WTC11 (cell line): Measurements from ENCODE around the gene CDH6. TPM values are rescaled to one million over a fixed set of nuclear protein-coding genes. Genes with fewer than 3 reads are reported as not detected.

Source experiments
- ATAC-seq: fragments of 200-7000 bp; cut with Tn5 transposase; 2 replicates; pipeline ENCODE4 v1.10.0; 2021; ENCODE audit warnings: mild to moderate bottlenecking, moderate library complexity
- CTCF ChIA-PET: fragments of 300-600 bp; sonication (Branson Sonifier 250); formaldehyde crosslinking; loops from one replicate; lab custom pipeline; 2021; ENCODE audit warnings: antibody characterized with exemption; lab: Charles Lee
- POLR2A ChIA-PET: fragments of 350-600 bp; sonication (Branson Sonifier 250); formaldehyde crosslinking; loops from one replicate; lab custom pipeline; 2021; ENCODE audit warnings: antibody characterized with exemption; lab: Charles Lee
- DNase-seq: peaks from one replicate; pipeline ENCODE4 v3.0.0; 2021; ENCODE audit warnings: low spot score
- H3K27ac Mint-ChIP-seq: 2 replicates; pipeline ENCODE4 v1.8.0; 2021; ENCODE audit warnings: mixed read lengths
- H3K27me3 Mint-ChIP-seq: 2 replicates; pipeline ENCODE4 v1.8.0; 2021; ENCODE audit warnings: low read depth, mild to moderate bottlenecking, moderate library complexity, mixed read lengths
- H3K36me3 Mint-ChIP-seq: 2 replicates; pipeline ENCODE4 v1.8.0; 2021; ENCODE audit warnings: mixed read lengths
- H3K4me1 Mint-ChIP-seq: 2 replicates; pipeline ENCODE4 v1.8.0; 2022; ENCODE audit warnings: mixed read lengths
- H3K4me3 Mint-ChIP-seq: 2 replicates; pipeline ENCODE4 v1.8.0; 2021; ENCODE audit warnings: mild to moderate bottlenecking, moderate library complexity, mixed read lengths
- H3K9me3 Mint-ChIP-seq: 2 replicates; pipeline ENCODE4 v1.8.0; 2021; ENCODE audit warnings: mixed read lengths
- ATF3 ChIP-seq: sonication (generic); formaldehyde crosslinking; conservative IDR thresholded peaks from 2 replicates; pipeline ENCODE4 v1.8.1; 2022; ENCODE audit warnings: mild to moderate bottlenecking, missing genetic modification reagents
- ATF6 ChIP-seq: sonication (generic); formaldehyde crosslinking; IDR thresholded peaks from 2 replicates; pipeline ENCODE4 v1.8.1; 2023; ENCODE audit warnings: mild to moderate bottlenecking, missing genetic modification reagents
- CDX4 ChIP-seq: fragments of 250-450 bp; sonication (Bioruptor Pico); IDR thresholded peaks from 2 replicates; pipeline ENCODE4 v1.9.0; 2021; ENCODE audit warnings: moderate library complexity, mild to moderate bottlenecking, inconsistent platforms, borderline replicate concordance
- FOXJ3 ChIP-seq: sonication (generic); formaldehyde crosslinking; IDR thresholded peaks from 2 replicates; pipeline ENCODE4 v1.9.0; 2021; ENCODE audit warnings: missing genetic modification reagents, mild to moderate bottlenecking, borderline replicate concordance
- FOXK1 ChIP-seq: sonication (generic); formaldehyde crosslinking; IDR thresholded peaks from 2 replicates; pipeline ENCODE4 v1.8.0; 2022; ENCODE audit warnings: mild to moderate bottlenecking, moderate library complexity, missing genetic modification reagents
- FOXP1 ChIP-seq: sonication (generic); formaldehyde crosslinking; IDR thresholded peaks from 2 replicates; pipeline ENCODE4 v1.8.0; 2022; ENCODE audit warnings: missing genetic modification reagents, mild to moderate bottlenecking, moderate library complexity, borderline replicate concordance
- GTF2I ChIP-seq: fragments of 250-450 bp; sonication (Bioruptor Pico); conservative IDR thresholded peaks from 2 replicates; pipeline ENCODE4 v1.4.0; 2021; ENCODE audit warnings: mild to moderate bottlenecking
- HMGXB4 ChIP-seq: sonication (generic); formaldehyde crosslinking; IDR thresholded peaks from 2 replicates; pipeline ENCODE4 v1.8.1; 2023; ENCODE audit warnings: mild to moderate bottlenecking, moderate library complexity, missing genetic modification reagents
- JUN ChIP-seq: sonication (generic); formaldehyde crosslinking; IDR thresholded peaks from 2 replicates; pipeline ENCODE4 v1.8.0; 2023; ENCODE audit warnings: mild to moderate bottlenecking, missing genetic modification reagents
- MXD4 ChIP-seq: fragments of 250-450 bp; sonication (Bioruptor Pico); IDR thresholded peaks from 2 replicates; pipeline ENCODE4 v1.8.0; 2021; ENCODE audit warnings: mild to moderate bottlenecking, moderate library complexity, borderline replicate concordance
- NFYB ChIP-seq: sonication (generic); formaldehyde crosslinking; conservative IDR thresholded peaks from 2 replicates; pipeline ENCODE4 v1.8.0; 2022; ENCODE audit warnings: low read depth, missing genetic modification reagents
- NR3C1 ChIP-seq: sonication (generic); formaldehyde crosslinking; conservative IDR thresholded peaks from 2 replicates; pipeline ENCODE4 v1.8.1; 2023; ENCODE audit warnings: low read depth, mild to moderate bottlenecking, missing genetic modification reagents
- RELA ChIP-seq: sonication (generic); formaldehyde crosslinking; IDR thresholded peaks from 2 replicates; pipeline ENCODE4 v1.8.1; 2022; ENCODE audit warnings: missing genetic modification reagents, mild to moderate bottlenecking, borderline replicate concordance
- RORB ChIP-seq: fragments of 250-450 bp; sonication (Bioruptor Pico); IDR thresholded peaks from 2 replicates; pipeline ENCODE4 v1.9.0; 2021; ENCODE audit warnings: mild to moderate bottlenecking
- SOX15 ChIP-seq: fragments of 250-450 bp; sonication (Bioruptor Pico); IDR thresholded peaks from 2 replicates; pipeline ENCODE4 v1.9.0; 2021; ENCODE audit warnings: mild to moderate bottlenecking
- TEAD1 ChIP-seq: sonication (generic); formaldehyde crosslinking; IDR thresholded peaks from 2 replicates; pipeline ENCODE4 v1.8.0; 2022; ENCODE audit warnings: mild to moderate bottlenecking, missing genetic modification reagents
- TEAD4 ChIP-seq: sonication (generic); formaldehyde crosslinking; IDR thresholded peaks from 2 replicates; pipeline ENCODE4 v1.8.0; 2022; ENCODE audit warnings: mild to moderate bottlenecking, missing genetic modification reagents
- USF2 ChIP-seq: sonication (generic); formaldehyde crosslinking; IDR thresholded peaks from 2 replicates; pipeline ENCODE4 v1.8.1; 2023; ENCODE audit warnings: mild to moderate bottlenecking, missing genetic modification reagents, moderate library complexity
- ZBTB21 ChIP-seq: sonication (generic); formaldehyde crosslinking; IDR thresholded peaks from 2 replicates; pipeline ENCODE4 v1.8.1; 2023; ENCODE audit warnings: mild to moderate bottlenecking, missing genetic modification reagents, borderline replicate concordance
- ZNF121 ChIP-seq: sonication (generic); formaldehyde crosslinking; IDR thresholded peaks from 2 replicates; pipeline ENCODE4 v1.8.0; 2023; ENCODE audit warnings: missing genetic modification reagents
- ZNF232 ChIP-seq: sonication (generic); formaldehyde crosslinking; IDR thresholded peaks from 2 replicates; pipeline ENCODE4 v1.8.0; 2022; ENCODE audit warnings: mild to moderate bottlenecking, missing genetic modification reagents
- ZNF532 ChIP-seq: fragments of 250-450 bp; sonication (Bioruptor Pico); IDR thresholded peaks from 2 replicates; pipeline ENCODE4 v1.9.0; 2021; ENCODE audit warnings: mild to moderate bottlenecking, borderline replicate concordance
- ZNF671 ChIP-seq: fragments of 250-450 bp; sonication (Bioruptor Pico); IDR thresholded peaks from 2 replicates; pipeline ENCODE4 v1.8.0; 2021; ENCODE audit warnings: mild to moderate bottlenecking
- total RNA-seq: library from RNA; stranded (reverse); gene quantifications from 3 replicates; pipeline ENCODE4 v1.2.3, GENCODE V29; 2021

CDH6 gene
- total RNA-seq, 1 experiment from 2014 or later: 2.6 TPM

GRCh38 chr5:31271567-31271966 is 78.1 kb downstream of the CDH6 start (continued):
- TF ChIP-seq ATF3 (CRISPR knock-in tag): no peak
- no peak for TF ChIP-seq ATF6
- TF ChIP-seq SOX15 (CRISPR knock-in tag): no peak
- no peak for TF ChIP-seq ZNF121 (CRISPR knock-in tag)
- TF ChIP-seq ZBTB21: no peak
- no peak for TF ChIP-seq ZNF532 (CRISPR knock-in tag)
- no peak for TF ChIP-seq RELA
- TF ChIP-seq ZNF671 (CRISPR knock-in tag): no peak
- TF ChIP-seq MXD4 (CRISPR knock-in tag): no peak
- TF ChIP-seq TEAD4: no peak
- TF ChIP-seq FOXJ3 (CRISPR knock-in tag): no peak
- no peak for TF ChIP-seq USF2

- ChIA-PET CTCF (interaction anchor here (1.4 to 1.5 kb wide), 2 partner anchors 36 to 41 kb away, joined by 3 to 5 read pairs; no protein-coding TSS in a partner anchor), POLR2A (no interaction called here)
- Mint-ChIP-seq H3K4me1 (peaks cover 41% of the 10 kb centered on the region), H3K27ac (peak overlapping the region; percentile 21; the same call in 1 of the 2 replicates), H3K36me3 (peaks cover 3% of the 10 kb centered on the region; the same call in 1 of the 2 replicates), H3K4me3 (no peak overlapping the region), H3K27me3 (no peaks in the 10 kb centered on the region), H3K9me3 (peaks cover 3% of the 10 kb centered on the region)
- ATAC-seq (peak; percentile 25; the same call in 1 of the 2 replicates), DNase-seq (no peak)
- no peak for TF ChIP-seq FOXK1 (CRISPR knock-in tag)
- TF ChIP-seq TEAD1 (CRISPR knock-in tag): no peak
- no peak for TF ChIP-seq ZNF232 (CRISPR knock-in tag)
- TF ChIP-seq NR3C1 (CRISPR knock-in tag): no peak
- no peak for TF ChIP-seq JUN (CRISPR knock-in tag)
- no peak for TF ChIP-seq ZBTB21
- no peak for TF ChIP-seq HMGXB4 (CRISPR knock-in tag)
- TF ChIP-seq NFYB: no peak
- TF ChIP-seq RORB (CRISPR knock-in tag): no peak
- no peak for TF ChIP-seq FOXP1 (CRISPR knock-in tag)
- TF ChIP-seq CDX4 (CRISPR knock-in tag): no peak
- TF ChIP-seq GTF2I (CRISPR knock-in tag): no peak
These were observed 79.7 kb downstream of the CDH6 start for GRCh38 chr5:31273161-31273560.
